WTC11 (cell line): ENCODE data around the gene SLC2A9.

ENCODE experiments used
- NFE2L1 ChIP-seq: sonication (generic); formaldehyde crosslinking; IDR thresholded peaks from 2 replicates; pipeline ENCODE4 v1.8.1; 2023; ENCODE audit warnings: missing genetic modification reagents
- NR3C1 ChIP-seq: sonication (generic); formaldehyde crosslinking; conservative IDR thresholded peaks from 2 replicates; pipeline ENCODE4 v1.8.1; 2023; ENCODE audit warnings: low read depth, mild to moderate bottlenecking, missing genetic modification reagents
- ZNF121 ChIP-seq: sonication (generic); formaldehyde crosslinking; IDR thresholded peaks from 2 replicates; pipeline ENCODE4 v1.8.0; 2023; ENCODE audit warnings: missing genetic modification reagents
- ZNF396 ChIP-seq: fragments of 250-450 bp; sonication (Bioruptor Pico); IDR thresholded peaks from 2 replicates; pipeline ENCODE4 v1.8.0; 2021; ENCODE audit warnings: mild to moderate bottlenecking, moderate library complexity, borderline replicate concordance
- TF ChIP-seq, protein P1 (sequence below): fragments of 200-600 bp; IDR thresholded peaks from 2 replicates; pipeline ENCODE4 v1.8.0; 2022; ENCODE audit warnings: antibody characterized with exemption
- TF ChIP-seq, protein P2 (sequence below): sonication (generic); formaldehyde crosslinking; conservative IDR thresholded peaks from 2 replicates; pipeline ENCODE4 v1.8.1; 2022; ENCODE audit warnings: mild to moderate bottlenecking, missing genetic modification reagents
- TF ChIP-seq, protein P3 (sequence below): sonication (generic); formaldehyde crosslinking; IDR thresholded peaks from 2 replicates; pipeline ENCODE4 v1.8.0; 2022; ENCODE audit warnings: mild to moderate bottlenecking, missing genetic modification reagents
- TF ChIP-seq, protein P4 (sequence below): sonication (generic); formaldehyde crosslinking; IDR thresholded peaks from 2 replicates; pipeline ENCODE4 v1.8.1; 2022; ENCODE audit warnings: mild to moderate bottlenecking, missing genetic modification reagents, moderate library complexity, borderline replicate concordance

DNA sequence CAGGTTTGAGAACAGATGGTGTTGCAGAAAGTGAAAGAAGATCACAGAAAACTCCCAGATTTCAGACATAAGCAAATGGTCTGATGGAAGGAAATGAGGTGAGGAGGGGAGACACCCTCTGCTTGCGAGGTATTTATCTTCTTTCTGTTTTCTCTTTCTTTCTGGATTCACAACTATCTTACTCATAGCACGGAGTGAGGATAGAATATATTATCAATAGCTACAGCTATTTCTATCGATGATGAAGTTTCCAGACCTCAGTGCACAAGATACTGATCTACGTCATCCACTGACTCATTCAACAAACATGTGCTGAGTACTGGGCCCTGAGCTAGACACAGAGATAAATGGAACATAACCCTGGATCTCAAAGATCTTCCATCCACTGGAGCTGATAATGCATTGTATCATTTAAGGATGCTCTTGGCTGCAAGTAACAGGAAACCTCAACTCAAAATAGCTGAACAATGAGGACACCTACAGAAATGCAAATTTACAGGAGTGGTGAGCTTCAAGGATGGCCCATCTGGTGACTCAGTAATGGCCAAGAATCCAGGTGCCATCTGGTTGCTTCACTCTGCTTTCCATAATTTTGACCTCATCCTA, 21.2 kb downstream of the SLC2A9 start:
- TF ChIP-seq, protein P1, sequence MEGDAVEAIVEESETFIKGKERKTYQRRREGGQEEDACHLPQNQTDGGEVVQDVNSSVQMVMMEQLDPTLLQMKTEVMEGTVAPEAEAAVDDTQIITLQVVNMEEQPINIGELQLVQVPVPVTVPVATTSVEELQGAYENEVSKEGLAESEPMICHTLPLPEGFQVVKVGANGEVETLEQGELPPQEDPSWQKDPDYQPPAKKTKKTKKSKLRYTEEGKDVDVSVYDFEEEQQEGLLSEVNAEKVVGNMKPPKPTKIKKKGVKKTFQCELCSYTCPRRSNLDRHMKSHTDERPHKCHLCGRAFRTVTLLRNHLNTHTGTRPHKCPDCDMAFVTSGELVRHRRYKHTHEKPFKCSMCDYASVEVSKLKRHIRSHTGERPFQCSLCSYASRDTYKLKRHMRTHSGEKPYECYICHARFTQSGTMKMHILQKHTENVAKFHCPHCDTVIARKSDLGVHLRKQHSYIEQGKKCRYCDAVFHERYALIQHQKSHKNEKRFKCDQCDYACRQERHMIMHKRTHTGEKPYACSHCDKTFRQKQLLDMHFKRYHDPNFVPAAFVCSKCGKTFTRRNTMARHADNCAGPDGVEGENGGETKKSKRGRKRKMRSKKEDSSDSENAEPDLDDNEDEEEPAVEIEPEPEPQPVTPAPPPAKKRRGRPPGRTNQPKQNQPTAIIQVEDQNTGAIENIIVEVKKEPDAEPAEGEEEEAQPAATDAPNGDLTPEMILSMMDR = no peak
- TF ChIP-seq, protein P2, sequence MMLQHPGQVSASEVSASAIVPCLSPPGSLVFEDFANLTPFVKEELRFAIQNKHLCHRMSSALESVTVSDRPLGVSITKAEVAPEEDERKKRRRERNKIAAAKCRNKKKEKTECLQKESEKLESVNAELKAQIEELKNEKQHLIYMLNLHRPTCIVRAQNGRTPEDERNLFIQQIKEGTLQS (CRISPR knock-in tag) = no peak
- TF ChIP-seq NR3C1 (CRISPR knock-in tag) = no peak
- TF ChIP-seq ZNF121 (CRISPR knock-in tag) = no peak
- TF ChIP-seq, protein P3, sequence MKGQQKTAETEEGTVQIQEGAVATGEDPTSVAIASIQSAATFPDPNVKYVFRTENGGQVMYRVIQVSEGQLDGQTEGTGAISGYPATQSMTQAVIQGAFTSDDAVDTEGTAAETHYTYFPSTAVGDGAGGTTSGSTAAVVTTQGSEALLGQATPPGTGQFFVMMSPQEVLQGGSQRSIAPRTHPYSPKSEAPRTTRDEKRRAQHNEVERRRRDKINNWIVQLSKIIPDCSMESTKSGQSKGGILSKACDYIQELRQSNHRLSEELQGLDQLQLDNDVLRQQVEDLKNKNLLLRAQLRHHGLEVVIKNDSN (CRISPR knock-in tag) = no peak
- TF ChIP-seq NFE2L1 (CRISPR knock-in tag) = no peak
- TF ChIP-seq ZNF396 (CRISPR knock-in tag) = no peak
- TF ChIP-seq, protein P4, sequence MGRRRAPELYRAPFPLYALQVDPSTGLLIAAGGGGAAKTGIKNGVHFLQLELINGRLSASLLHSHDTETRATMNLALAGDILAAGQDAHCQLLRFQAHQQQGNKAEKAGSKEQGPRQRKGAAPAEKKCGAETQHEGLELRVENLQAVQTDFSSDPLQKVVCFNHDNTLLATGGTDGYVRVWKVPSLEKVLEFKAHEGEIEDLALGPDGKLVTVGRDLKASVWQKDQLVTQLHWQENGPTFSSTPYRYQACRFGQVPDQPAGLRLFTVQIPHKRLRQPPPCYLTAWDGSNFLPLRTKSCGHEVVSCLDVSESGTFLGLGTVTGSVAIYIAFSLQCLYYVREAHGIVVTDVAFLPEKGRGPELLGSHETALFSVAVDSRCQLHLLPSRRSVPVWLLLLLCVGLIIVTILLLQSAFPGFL (CRISPR knock-in tag) = no peak
